ENCODE data around the gene MBD3.
"Not testable (repeated sequence)": the region's sequence is repeated elsewhere in the genome, so short reads cannot be mapped to it uniquely, and the experiment has no call there.

DNA sequence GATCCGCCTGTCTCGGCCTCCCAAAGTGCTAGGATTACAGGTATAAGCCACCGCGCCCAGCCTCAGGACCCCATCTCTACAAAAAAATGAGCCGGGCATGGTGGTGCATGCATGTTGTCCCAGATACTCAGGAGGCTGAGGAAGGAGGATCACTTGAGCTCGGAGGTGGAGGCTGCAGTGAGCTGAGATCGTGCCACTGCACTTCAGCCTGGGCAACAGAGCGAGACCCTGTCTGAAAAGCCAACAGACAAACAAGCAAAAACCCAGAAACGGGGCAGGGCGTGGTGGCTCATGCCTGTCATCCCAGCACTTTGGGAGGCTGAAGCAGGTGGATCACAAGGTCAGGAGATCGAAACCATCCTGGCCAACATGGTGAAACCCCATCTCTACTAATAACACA, 61.8 kb downstream of the MBD3 start:
- TF ChIP-seq SP1 (IDR thresholded peaks at IDR 0.05); ELF4 (IDR thresholded peaks at IDR 0.05); FOXM1 (IDR thresholded peaks at IDR 0.05; ENCODE audit: borderline replicate concordance); HDGF (IDR thresholded peaks at IDR 0.05; ENCODE audit: borderline replicate concordance); CTBP1 (IDR thresholded peaks at IDR 0.05; ENCODE audit: borderline replicate concordance); FOXK2 (IDR thresholded peaks at IDR 0.05); SUZ12 (IDR thresholded peaks at IDR 0.05); TARDBP (IDR thresholded peaks at IDR 0.05); NFRKB (IDR thresholded peaks at IDR 0.05): not testable (repeated sequence)
- TF ChIP-seq, protein P1, sequence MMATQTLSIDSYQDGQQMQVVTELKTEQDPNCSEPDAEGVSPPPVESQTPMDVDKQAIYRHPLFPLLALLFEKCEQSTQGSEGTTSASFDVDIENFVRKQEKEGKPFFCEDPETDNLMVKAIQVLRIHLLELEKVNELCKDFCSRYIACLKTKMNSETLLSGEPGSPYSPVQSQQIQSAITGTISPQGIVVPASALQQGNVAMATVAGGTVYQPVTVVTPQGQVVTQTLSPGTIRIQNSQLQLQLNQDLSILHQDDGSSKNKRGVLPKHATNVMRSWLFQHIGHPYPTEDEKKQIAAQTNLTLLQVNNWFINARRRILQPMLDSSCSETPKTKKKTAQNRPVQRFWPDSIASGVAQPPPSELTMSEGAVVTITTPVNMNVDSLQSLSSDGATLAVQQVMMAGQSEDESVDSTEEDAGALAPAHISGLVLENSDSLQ (IDR thresholded peaks at IDR 0.05): not testable (repeated sequence)
